ENCODE measurements around the gene KDM1B.

- TF ChIP-seq CTCF (conservative IDR thresholded peaks at IDR 0.05; ENCODE audit: low read length) (no peak), EZH2phosphoT487 (IDR thresholded peaks at IDR 0.05; ENCODE audit: borderline replicate concordance) (no peak)
Measured at GRCh38 chr6:18206591-18206990, 51.4 kb downstream of the KDM1B start.
